A549 (cell line): Measurements from ENCODE around the gene GALNT14. TPM values are rescaled to one million over a fixed set of nuclear protein-coding genes. Genes with fewer than 3 reads are reported as not detected.

ENCODE experiments used
- ATAC-seq, 2 experiments: fragments of 200-7000 bp in 1 of 2; fragments of >200 bp in 1 of 2; cut with Nextera tagmentation in 1 of 2; cut with Tn5 transposase in 1 of 2; 3 replicates each; pipeline versions ENCODE4 v1.8.0 to v1.9.1; 2018 to 2020; ENCODE audit warnings: mild to moderate bottlenecking in 1 of 2, moderate library complexity in 1 of 2
- CTCF ChIA-PET: fragments of 300-600 bp; sonication (Branson Sonifier 250); formaldehyde crosslinking; extraction: SDS; loops from one replicate; lab custom pipeline; 2021; ENCODE audit warnings: antibody characterized with exemption, inconsistent platforms; lab: Yijun Ruan, JAX
- POLR2A ChIA-PET: fragments of 350-600 bp; formaldehyde crosslinking; extraction: SDS; loops from one replicate; lab custom pipeline; 2021; ENCODE audit warnings: antibody characterized with exemption, inconsistent platforms; lab: Yijun Ruan, JAX
- DNase-seq, 2 experiments: peaks; one replicate each; pipeline versions ENCODE4 v3.0.0 to v3.0.0-alpha.2; 2011 to 2016; ENCODE audit warnings: low read depth in 1 of 2, low spot score in 1 of 2
- FAIRE-seq: peaks from 2 replicates; lab custom pipeline; 2011; peaks lifted over from hg19 to GRCh38; lab: Jason Lieb, UNC
- H3K27ac ChIP-seq, 2 experiments: fragments of >200 bp; sonication (Bioruptor Twin); formaldehyde crosslinking; 3 replicates each; pipeline ENCODE4 v1.5.1; 2016 to 2017
- H3K4me1 ChIP-seq: fragments of >200 bp; sonication (Bioruptor Twin); formaldehyde crosslinking; 3 replicates; pipeline ENCODE4 v1.6.1; 2016
- H3K4me2 ChIP-seq: fragments of >200 bp; sonication (Bioruptor Twin); formaldehyde crosslinking; 3 replicates; pipeline ENCODE4 v1.6.1; 2016
- H3K4me3 ChIP-seq: fragments of >200 bp; sonication (Bioruptor Twin); formaldehyde crosslinking; 3 replicates; pipeline ENCODE4 v1.5.1; 2016
- H3K9me3 ChIP-seq: fragments of >200 bp; sonication (Bioruptor Twin); formaldehyde crosslinking; 3 replicates; pipeline ENCODE4 v1.6.1; 2016
- BCL3 ChIP-seq: fragments of >200 bp; sonication (Bioruptor Twin); formaldehyde crosslinking; IDR thresholded peaks from 3 replicates; pipeline ENCODE4 v1.6.1; 2016
- EHF ChIP-seq: fragments of 250-450 bp; sonication (Bioruptor Pico); IDR thresholded peaks from 2 replicates; pipeline ENCODE4 v1.5.0; 2020; ENCODE audit warnings: mild to moderate bottlenecking
- ESRRA ChIP-seq: fragments of 150-350 bp; IDR thresholded peaks from 2 replicates; pipeline ENCODE4 v1.6.1; 2014; ENCODE audit warnings: mild to moderate bottlenecking, low read length, borderline replicate concordance
- GATA3 ChIP-seq: IDR thresholded peaks from 2 replicates; pipeline ENCODE4 v1.6.1; 2012; ENCODE audit warnings: borderline replicate concordance
- HES2 ChIP-seq: fragments of >200 bp; sonication (Bioruptor Twin); formaldehyde crosslinking; IDR thresholded peaks from 2 replicates; pipeline ENCODE4 v1.6.1; 2016
- HMGXB4 ChIP-seq: fragments of 250-450 bp; sonication (Bioruptor Pico); IDR thresholded peaks from 2 replicates; pipeline ENCODE4 v1.5.0; 2021; ENCODE audit warnings: mild to moderate bottlenecking, moderate library complexity, borderline replicate concordance
- HOXA7 ChIP-seq: fragments of 250-450 bp; sonication (Bioruptor Pico); IDR thresholded peaks from 2 replicates; pipeline ENCODE4 v1.5.0; 2020; ENCODE audit warnings: mild to moderate bottlenecking, moderate library complexity
- HOXB13 ChIP-seq: fragments of 250-450 bp; sonication (Bioruptor Pico); IDR thresholded peaks from 2 replicates; pipeline ENCODE4 v1.5.0; 2020; ENCODE audit warnings: low read depth, mild to moderate bottlenecking, moderate library complexity
- KDM5A ChIP-seq: fragments of 200-600 bp; sonication (generic); IDR thresholded peaks from 2 replicates; pipeline ENCODE4 v1.6.1; 2016; ENCODE audit warnings: antibody characterized with exemption, mild to moderate bottlenecking
- MYC ChIP-seq: IDR thresholded peaks from 2 replicates; pipeline ENCODE4 v1.6.1; 2012; ENCODE audit warnings: mild to moderate bottlenecking, inconsistent platforms, low read length, improper control_type of control experiment, borderline replicate concordance
- NPAS2 ChIP-seq: fragments of 250-450 bp; sonication (Bioruptor Pico); IDR thresholded peaks from 2 replicates; pipeline ENCODE4 v1.8.0; 2022; ENCODE audit warnings: mild to moderate bottlenecking, moderate library complexity, borderline replicate concordance
- NR3C1 ChIP-seq: fragments of >200 bp; sonication (Bioruptor Twin); formaldehyde crosslinking; IDR thresholded peaks from 3 replicates; pipeline ENCODE4 v1.6.1; 2017
- PBX3 ChIP-seq: IDR thresholded peaks from 2 replicates; pipeline ENCODE4 v1.6.1; 2012
- POLR2A ChIP-seq: IDR thresholded peaks from 2 replicates; pipeline ENCODE4 v1.6.1; 2012; ENCODE audit warnings: mild to moderate bottlenecking, low read length
- RFX5 ChIP-seq: fragments of 450-650 bp; IDR thresholded peaks from 2 replicates; pipeline ENCODE4 v1.7.1; 2014; ENCODE audit warnings: antibody characterized with exemption, mild to moderate bottlenecking, moderate library complexity
- SMC3 ChIP-seq: fragments of >200 bp; sonication (Bioruptor Twin); formaldehyde crosslinking; IDR thresholded peaks from 3 replicates; pipeline ENCODE4 v1.6.1; 2018; ENCODE audit warnings: inconsistent platforms
- ZNF302 ChIP-seq: fragments of 250-450 bp; sonication (Bioruptor Pico); IDR thresholded peaks from 2 replicates; pipeline ENCODE4 v1.9.0; 2021; ENCODE audit warnings: inconsistent platforms, mild to moderate bottlenecking, moderate library complexity
- ZSCAN20 ChIP-seq: fragments of 250-450 bp; sonication (Bioruptor Pico); IDR thresholded peaks from 2 replicates; pipeline ENCODE4 v1.8.0; 2022; ENCODE audit warnings: mild to moderate bottlenecking, moderate library complexity
- WGBS: methylation state at CpG from one replicate; pipeline ENCODE4 v1.1.6; 2017; ENCODE audit errors: missing lambda C conversion rate; 5-methylcytosine and 5-hydroxymethylcytosine counted together
- polyA plus RNA-seq, 4 experiments: library from polyadenylated mRNA; depleted of rRNA in 3 of 4; stranded (reverse); fragments of >200 nt; fragmentation: RNase III in 1 of 4; extraction: RNeasy Plus Mini Kit Qiagen cat#74134 plus additional on column Dnase treatment in 1 of 4; gene quantifications; 2 replicates in 3 of 4; 3 replicates in 1 of 4; pipeline ENCODE4 v1.2.3, GENCODE V29; 2011 to 2017
- TF ChIP-seq, protein P1 (sequence below): fragments of 450-650 bp; IDR thresholded peaks from 2 replicates; pipeline ENCODE4 v1.6.1; 2014; ENCODE audit warnings: antibody characterized with exemption

The GALNT14 gene
- polyA plus RNA-seq, 2 of the 4 experiments (the other 2 are of a cell fraction) = 34.4 to 38.3 TPM

GRCh38 chr2:31052284-31052683 lies 86.0 kb downstream of the GALNT14 start:
- FAIRE-seq = no peak
- H3K4me1 ChIP-seq = no peaks in the 10 kb centered on the region

GRCh38 chr2:31051258-31052140 lies 86.7 kb downstream of the GALNT14 start:
- POLR2A ChIA-PET = no interaction called here
- no peak for FAIRE-seq
- no peaks in the 10 kb centered on the region for H3K9me3 ChIP-seq

More at GRCh38 chr2:31052284-31052683, 86.0 kb downstream of the GALNT14 start:
- ChIA-PET POLR2A (no interaction called here), CTCF (interaction anchor here (1.6 to 1.8 kb wide), 2 partner anchors 86 to 118 kb away, joined by 4 to 6 read pairs; partner anchors contain the start of gene GALNT14)
- no peak overlapping the region for H3K4me2 ChIP-seq
- H3K4me3 ChIP-seq = no peak overlapping the region
- 94% methylated on average over 5 of the region's 5 CpGs for WGBS
- DNase-seq = no peak
- no peak for TF ChIP-seq ESRRA
- no peak for TF ChIP-seq SMC3
- no peak for TF ChIP-seq NR3C1
- TF ChIP-seq HES2 = no peak
- no peak for TF ChIP-seq POLR2A
- no peak for TF ChIP-seq NPAS2 (CRISPR knock-in tag)
- no peak for TF ChIP-seq PBX3
- TF ChIP-seq EHF (CRISPR knock-in tag) = no peak
- no peak for TF ChIP-seq GATA3
- TF ChIP-seq HOXA7 = no peak
- no peak for TF ChIP-seq BCL3
- TF ChIP-seq HMGXB4 = no peak
- TF ChIP-seq RFX5 = no peak
- TF ChIP-seq KDM5A = no peak
- TF ChIP-seq, protein P1, sequence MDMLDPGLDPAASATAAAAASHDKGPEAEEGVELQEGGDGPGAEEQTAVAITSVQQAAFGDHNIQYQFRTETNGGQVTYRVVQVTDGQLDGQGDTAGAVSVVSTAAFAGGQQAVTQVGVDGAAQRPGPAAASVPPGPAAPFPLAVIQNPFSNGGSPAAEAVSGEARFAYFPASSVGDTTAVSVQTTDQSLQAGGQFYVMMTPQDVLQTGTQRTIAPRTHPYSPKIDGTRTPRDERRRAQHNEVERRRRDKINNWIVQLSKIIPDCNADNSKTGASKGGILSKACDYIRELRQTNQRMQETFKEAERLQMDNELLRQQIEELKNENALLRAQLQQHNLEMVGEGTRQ = no peak
- TF ChIP-seq ZNF302 (CRISPR knock-in tag) = no peak
- no peak for TF ChIP-seq HOXB13 (CRISPR knock-in tag)
- no peak for TF ChIP-seq MYC
- no peaks in the 10 kb centered on the region for H3K9me3 ChIP-seq
- ATAC-seq = no peak
- no peak overlapping the region for H3K27ac ChIP-seq

More at GRCh38 chr2:31051258-31052140, 86.7 kb downstream of the GALNT14 start:
- Histone ChIP-seq H3K4me2 (no peak overlapping the region), H3K27ac (no peak overlapping the region), H3K4me3 (no peak overlapping the region), H3K4me1 (no peaks in the 10 kb centered on the region)
- DNase-seq = no peak
- TF ChIP-seq ZSCAN20 (CRISPR knock-in tag) = no peak
- no peak for TF ChIP-seq NPAS2 (CRISPR knock-in tag)
- no peak for TF ChIP-seq RFX5
- CTCF ChIA-PET = interaction anchor here (1.6 to 1.8 kb wide), 2 partner anchors 87 to 119 kb away, joined by 4 to 6 read pairs; partner anchors contain the start of gene GALNT14
- 84% methylated on average over 9 of the region's 9 CpGs for WGBS
- ATAC-seq = no peak
